ENCODE results near the gene DOCK6. TPM values are rescaled to one million over a fixed set of nuclear protein-coding genes. Genes with fewer than 3 reads are reported as not detected.

Gene DOCK6
- polyA plus RNA-seq, 1 donor from 2014 or later = not detected

DNA sequence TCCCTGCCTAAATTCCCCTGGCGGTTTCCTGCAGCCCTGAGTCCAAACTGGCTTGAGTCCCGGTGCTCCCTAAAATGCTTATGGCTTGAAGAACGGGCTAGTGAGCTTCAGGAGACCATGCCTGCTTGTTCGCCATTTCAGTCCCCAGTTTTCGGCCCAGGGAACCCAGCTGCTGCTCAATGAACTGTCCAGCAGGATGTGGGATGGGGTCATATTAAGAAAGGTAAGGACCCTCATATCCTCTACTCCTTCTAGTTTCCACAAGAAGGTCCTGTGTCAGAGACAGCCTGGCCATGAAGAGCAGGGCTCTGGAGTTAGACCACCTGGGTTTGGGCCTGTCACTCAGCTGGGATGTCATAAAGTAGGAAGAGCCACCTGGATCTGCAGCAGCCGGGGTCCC is 89.7 kb downstream of the DOCK6 start:
- H3K27me3 ChIP-seq (ENCODE audit: insufficient read depth, low read depth, low read length) = no peaks in the 10 kb centered on the region
- H3K4me3 ChIP-seq (ENCODE audit: low read length) = no peak overlapping the region
- TF ChIP-seq, protein P1, sequence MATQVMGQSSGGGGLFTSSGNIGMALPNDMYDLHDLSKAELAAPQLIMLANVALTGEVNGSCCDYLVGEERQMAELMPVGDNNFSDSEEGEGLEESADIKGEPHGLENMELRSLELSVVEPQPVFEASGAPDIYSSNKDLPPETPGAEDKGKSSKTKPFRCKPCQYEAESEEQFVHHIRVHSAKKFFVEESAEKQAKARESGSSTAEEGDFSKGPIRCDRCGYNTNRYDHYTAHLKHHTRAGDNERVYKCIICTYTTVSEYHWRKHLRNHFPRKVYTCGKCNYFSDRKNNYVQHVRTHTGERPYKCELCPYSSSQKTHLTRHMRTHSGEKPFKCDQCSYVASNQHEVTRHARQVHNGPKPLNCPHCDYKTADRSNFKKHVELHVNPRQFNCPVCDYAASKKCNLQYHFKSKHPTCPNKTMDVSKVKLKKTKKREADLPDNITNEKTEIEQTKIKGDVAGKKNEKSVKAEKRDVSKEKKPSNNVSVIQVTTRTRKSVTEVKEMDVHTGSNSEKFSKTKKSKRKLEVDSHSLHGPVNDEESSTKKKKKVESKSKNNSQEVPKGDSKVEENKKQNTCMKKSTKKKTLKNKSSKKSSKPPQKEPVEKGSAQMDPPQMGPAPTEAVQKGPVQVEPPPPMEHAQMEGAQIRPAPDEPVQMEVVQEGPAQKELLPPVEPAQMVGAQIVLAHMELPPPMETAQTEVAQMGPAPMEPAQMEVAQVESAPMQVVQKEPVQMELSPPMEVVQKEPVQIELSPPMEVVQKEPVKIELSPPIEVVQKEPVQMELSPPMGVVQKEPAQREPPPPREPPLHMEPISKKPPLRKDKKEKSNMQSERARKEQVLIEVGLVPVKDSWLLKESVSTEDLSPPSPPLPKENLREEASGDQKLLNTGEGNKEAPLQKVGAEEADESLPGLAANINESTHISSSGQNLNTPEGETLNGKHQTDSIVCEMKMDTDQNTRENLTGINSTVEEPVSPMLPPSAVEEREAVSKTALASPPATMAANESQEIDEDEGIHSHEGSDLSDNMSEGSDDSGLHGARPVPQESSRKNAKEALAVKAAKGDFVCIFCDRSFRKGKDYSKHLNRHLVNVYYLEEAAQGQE (IDR thresholded peaks at IDR 0.05; ENCODE audit: borderline replicate concordance) = no peak
- no peak for TF ChIP-seq SMC3 (conservative IDR thresholded peaks at IDR 0.05; ENCODE audit: poor library complexity)
- TF ChIP-seq MXI1 (conservative IDR thresholded peaks at IDR 0.05; ENCODE audit: poor library complexity, severe bottlenecking) = no peak
- TF ChIP-seq TAF1 (IDR thresholded peaks at IDR 0.05; ENCODE audit: low read depth) = no peak
- no peak for TF ChIP-seq CTCF (IDR thresholded peaks at IDR 0.05; ENCODE audit: poor library complexity, severe bottlenecking)
- no peak for TF ChIP-seq RAD21 (conservative IDR thresholded peaks at IDR 0.05)
- no peak for TF ChIP-seq EP300 (conservative IDR thresholded peaks at IDR 0.05; ENCODE audit: poor library complexity, severe bottlenecking)
- TF ChIP-seq EZH2 (IDR thresholded peaks at IDR 0.05; ENCODE audit: borderline replicate concordance, insufficient read depth, low read length, poor library complexity, severe bottlenecking) = no peak
- no peak for TF ChIP-seq POLR2AphosphoS5 (IDR thresholded peaks at IDR 0.05)
- no peaks in the 10 kb centered on the region for H3K9me2 ChIP-seq (ENCODE audit: insufficient read depth, low read length)
- H4K20me1 ChIP-seq (ENCODE audit: insufficient read depth) = no peaks in the 10 kb centered on the region
- H3K27ac ChIP-seq (ENCODE audit: low read length) = no peak overlapping the region
- no peaks in the 10 kb centered on the region for H3K79me2 ChIP-seq (replicated peaks; ENCODE audit: insufficient read depth, low read length)
- no peak overlapping the region for H2AFZ ChIP-seq (ENCODE audit: low read depth, low read length)
- H3K9ac ChIP-seq (ENCODE audit: low read length) = no peak overlapping the region
- no peaks in the 10 kb centered on the region for H3F3A ChIP-seq (ENCODE audit: insufficient read depth, low read length, poor library complexity, severe bottlenecking)
- no peaks in the 10 kb centered on the region for H3K9me3 ChIP-seq (ENCODE audit: low read length)
- H3K4me2 ChIP-seq (ENCODE audit: low read length) = no peak overlapping the region
- no peaks in the 10 kb centered on the region for H3K36me3 ChIP-seq (ENCODE audit: insufficient read depth, low read length)

DNA sequence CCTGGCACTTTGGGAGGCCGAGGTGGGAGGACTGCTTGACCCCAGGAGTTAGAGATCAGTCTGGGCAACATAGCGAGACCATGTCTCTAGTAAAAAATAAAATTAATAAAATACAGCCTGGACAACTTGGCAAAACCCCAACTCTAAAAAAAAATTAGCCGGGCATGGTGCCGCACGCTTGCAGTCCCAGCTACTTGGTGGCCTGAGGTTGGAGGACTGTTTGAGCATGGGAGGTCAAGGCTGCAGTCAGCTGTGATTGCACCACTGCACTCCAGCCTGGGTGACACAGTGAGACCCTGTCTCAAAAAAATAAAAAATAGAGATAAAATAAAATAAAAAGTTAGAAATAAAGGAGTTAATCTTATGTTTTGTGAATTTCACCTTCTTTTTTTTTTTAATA is 91.2 kb downstream of the DOCK6 start:
- no peak overlapping the region for H2AFZ ChIP-seq (ENCODE audit: low read depth, low read length)
- H3K4me3 ChIP-seq (ENCODE audit: low read length) = no peak overlapping the region
- no peak overlapping the region for H3K27ac ChIP-seq (ENCODE audit: low read length)
- H3K36me3 ChIP-seq (ENCODE audit: insufficient read depth, low read length) = no peaks in the 10 kb centered on the region
- H3F3A ChIP-seq (ENCODE audit: insufficient read depth, low read length, poor library complexity, severe bottlenecking) = no peaks in the 10 kb centered on the region
- no peaks in the 10 kb centered on the region for H3K79me2 ChIP-seq (replicated peaks; ENCODE audit: insufficient read depth, low read length)
- H3K4me2 ChIP-seq (ENCODE audit: low read length) = no peak overlapping the region
- no peak overlapping the region for H3K9ac ChIP-seq (ENCODE audit: low read length)
- H3K9me2 ChIP-seq (ENCODE audit: insufficient read depth, low read length) = no peaks in the 10 kb centered on the region
- H3K27me3 ChIP-seq (ENCODE audit: insufficient read depth, low read depth, low read length) = no peaks in the 10 kb centered on the region
- no peaks in the 10 kb centered on the region for H3K9me3 ChIP-seq (ENCODE audit: low read length)
- TF ChIP-seq RAD21 (conservative IDR thresholded peaks at IDR 0.05) = no peak
- TF ChIP-seq TAF1 (IDR thresholded peaks at IDR 0.05; ENCODE audit: low read depth) = no peak
- no peak for TF ChIP-seq EZH2 (IDR thresholded peaks at IDR 0.05; ENCODE audit: borderline replicate concordance, insufficient read depth, low read length, poor library complexity, severe bottlenecking)
- no peak for TF ChIP-seq POLR2AphosphoS5 (IDR thresholded peaks at IDR 0.05)
- no peak for TF ChIP-seq MXI1 (conservative IDR thresholded peaks at IDR 0.05; ENCODE audit: poor library complexity, severe bottlenecking)
- TF ChIP-seq, protein P1 (IDR thresholded peaks at IDR 0.05; ENCODE audit: borderline replicate concordance) = no peak
- no peak for TF ChIP-seq SMC3 (conservative IDR thresholded peaks at IDR 0.05; ENCODE audit: poor library complexity)
- no peak for TF ChIP-seq CTCF (IDR thresholded peaks at IDR 0.05; ENCODE audit: poor library complexity, severe bottlenecking)
- no peaks in the 10 kb centered on the region for H4K20me1 ChIP-seq (ENCODE audit: insufficient read depth)

Measured in neural cell (in vitro differentiated cells).